SK-N-SH (cell line): Measurements from ENCODE around the gene NFIX.

ENCODE experiments used
- CTCF ChIP-seq: fragments of 200-600 bp; sonication (generic); IDR thresholded peaks from 2 replicates; pipeline ENCODE4 v1.6.1; 2017; ENCODE audit warnings: antibody characterized with exemption, mild to moderate bottlenecking, moderate library complexity
- EP300 ChIP-seq, 2 experiments: IDR thresholded peaks; 2 replicates each; pipeline versions ENCODE4 v1.4.0 to v1.6.1; 2012; ENCODE audit warnings: borderline replicate concordance in 1 of 2, low read depth in 1 of 2, low read length in 1 of 2
- EZH2phosphoT487 ChIP-seq: fragments of 200-600 bp; sonication (generic); IDR thresholded peaks from 2 replicates; pipeline ENCODE4 v1.6.1; 2017; ENCODE audit warnings: low read depth, mixed run types, mild to moderate bottlenecking, antibody characterized with exemption, moderate library complexity, borderline replicate concordance
- GABPA ChIP-seq: IDR thresholded peaks from 2 replicates; pipeline ENCODE4 v1.4.0; 2012; ENCODE audit warnings: low read depth, mild to moderate bottlenecking
- RAD21 ChIP-seq: IDR thresholded peaks from 2 replicates; pipeline ENCODE4 v1.6.1; 2012; ENCODE audit warnings: mild to moderate bottlenecking, low read length
- RFX5 ChIP-seq: IDR thresholded peaks from 2 replicates; pipeline ENCODE4 v1.6.1; 2012; ENCODE audit warnings: mild to moderate bottlenecking, improper control_type of control experiment, low read length
- SIN3A ChIP-seq: IDR thresholded peaks from 2 replicates; pipeline ENCODE4 v1.6.1; 2012; ENCODE audit warnings: low read depth, mild to moderate bottlenecking, low read length, moderate library complexity, borderline replicate concordance
- TAF1 ChIP-seq: IDR thresholded peaks from 2 replicates; pipeline ENCODE4 v1.6.1; 2012; ENCODE audit warnings: low read depth, mild to moderate bottlenecking, low read length, moderate library complexity, borderline replicate concordance
- TEAD4 ChIP-seq: IDR thresholded peaks from 2 replicates; pipeline ENCODE4 v1.4.0; 2012; ENCODE audit warnings: mild to moderate bottlenecking, borderline replicate concordance; ENCODE audit not compliant: insufficient read depth
- USF1 ChIP-seq: IDR thresholded peaks from 2 replicates; pipeline ENCODE4 v1.4.0; 2012; ENCODE audit warnings: low read depth, borderline replicate concordance
- TF ChIP-seq, protein P1 (sequence below): IDR thresholded peaks from 2 replicates; pipeline ENCODE4 v1.6.1; 2012; ENCODE audit warnings: mild to moderate bottlenecking, low read depth, low read length, moderate library complexity
- TF ChIP-seq, protein P2 (sequence below): IDR thresholded peaks from 2 replicates; pipeline ENCODE4 v1.4.0; 2012; ENCODE audit warnings: low read depth

DNA sequence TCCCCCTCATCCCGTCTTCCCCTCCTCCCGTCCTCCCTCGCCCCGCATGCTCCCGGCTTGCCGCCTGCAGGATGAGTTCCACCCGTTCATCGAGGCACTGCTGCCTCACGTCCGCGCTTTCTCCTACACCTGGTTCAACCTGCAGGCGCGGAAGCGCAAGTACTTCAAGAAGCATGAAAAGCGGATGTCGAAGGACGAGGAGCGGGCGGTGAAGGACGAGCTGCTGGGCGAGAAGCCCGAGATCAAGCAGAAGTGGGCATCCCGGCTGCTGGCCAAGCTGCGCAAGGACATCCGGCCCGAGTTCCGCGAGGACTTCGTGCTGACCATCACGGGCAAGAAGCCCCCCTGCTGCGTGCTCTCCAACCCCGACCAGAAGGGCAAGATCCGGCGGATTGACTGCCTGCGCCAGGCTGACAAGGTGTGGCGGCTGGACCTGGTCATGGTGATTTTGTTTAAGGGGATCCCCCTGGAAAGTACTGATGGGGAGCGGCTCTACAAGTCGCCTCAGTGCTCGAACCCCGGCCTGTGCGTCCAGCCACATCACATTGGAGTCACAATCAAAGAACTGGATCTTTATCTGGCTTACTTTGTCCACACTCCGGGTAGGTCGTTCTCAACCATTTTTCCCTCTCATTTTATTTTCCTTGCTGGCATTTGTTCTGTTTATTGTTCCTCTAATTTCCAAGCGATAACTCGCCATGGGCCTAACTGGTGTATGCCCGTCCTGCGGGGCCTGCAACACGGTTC lies 29.8 kb downstream of the NFIX start:
- TF ChIP-seq CTCF (no peak), TAF1 (no peak), EP300 (IDR thresholded peaks at IDR 0.05; ENCODE audit: borderline replicate concordance in 1 of 2, low read depth in 1 of 2, low read length in 1 of 2) (no peak), TEAD4 (no peak), GABPA (no peak), RFX5 (no peak), USF1 (no peak), SIN3A (no peak), RAD21 (no peak), EZH2phosphoT487 (no peak)
- TF ChIP-seq, protein P1, sequence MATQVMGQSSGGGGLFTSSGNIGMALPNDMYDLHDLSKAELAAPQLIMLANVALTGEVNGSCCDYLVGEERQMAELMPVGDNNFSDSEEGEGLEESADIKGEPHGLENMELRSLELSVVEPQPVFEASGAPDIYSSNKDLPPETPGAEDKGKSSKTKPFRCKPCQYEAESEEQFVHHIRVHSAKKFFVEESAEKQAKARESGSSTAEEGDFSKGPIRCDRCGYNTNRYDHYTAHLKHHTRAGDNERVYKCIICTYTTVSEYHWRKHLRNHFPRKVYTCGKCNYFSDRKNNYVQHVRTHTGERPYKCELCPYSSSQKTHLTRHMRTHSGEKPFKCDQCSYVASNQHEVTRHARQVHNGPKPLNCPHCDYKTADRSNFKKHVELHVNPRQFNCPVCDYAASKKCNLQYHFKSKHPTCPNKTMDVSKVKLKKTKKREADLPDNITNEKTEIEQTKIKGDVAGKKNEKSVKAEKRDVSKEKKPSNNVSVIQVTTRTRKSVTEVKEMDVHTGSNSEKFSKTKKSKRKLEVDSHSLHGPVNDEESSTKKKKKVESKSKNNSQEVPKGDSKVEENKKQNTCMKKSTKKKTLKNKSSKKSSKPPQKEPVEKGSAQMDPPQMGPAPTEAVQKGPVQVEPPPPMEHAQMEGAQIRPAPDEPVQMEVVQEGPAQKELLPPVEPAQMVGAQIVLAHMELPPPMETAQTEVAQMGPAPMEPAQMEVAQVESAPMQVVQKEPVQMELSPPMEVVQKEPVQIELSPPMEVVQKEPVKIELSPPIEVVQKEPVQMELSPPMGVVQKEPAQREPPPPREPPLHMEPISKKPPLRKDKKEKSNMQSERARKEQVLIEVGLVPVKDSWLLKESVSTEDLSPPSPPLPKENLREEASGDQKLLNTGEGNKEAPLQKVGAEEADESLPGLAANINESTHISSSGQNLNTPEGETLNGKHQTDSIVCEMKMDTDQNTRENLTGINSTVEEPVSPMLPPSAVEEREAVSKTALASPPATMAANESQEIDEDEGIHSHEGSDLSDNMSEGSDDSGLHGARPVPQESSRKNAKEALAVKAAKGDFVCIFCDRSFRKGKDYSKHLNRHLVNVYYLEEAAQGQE = no peak
- TF ChIP-seq, protein P2, sequence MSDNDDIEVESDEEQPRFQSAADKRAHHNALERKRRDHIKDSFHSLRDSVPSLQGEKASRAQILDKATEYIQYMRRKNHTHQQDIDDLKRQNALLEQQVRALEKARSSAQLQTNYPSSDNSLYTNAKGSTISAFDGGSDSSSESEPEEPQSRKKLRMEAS = no peak
